Suprapubic skin (tissue), 4 donors: ENCODE measurements around the gene SYTL4. TPM values are rescaled to one million over a fixed set of nuclear protein-coding genes. Genes with fewer than 3 reads are reported as not detected.

Experiments
- DNase-seq, 2 donors: peaks; one replicate each; pipeline ENCODE4 v3.0.0-alpha.2; 2019; ENCODE audit warnings: low spot score in 2 of 2
- H3K27ac ChIP-seq: fragments of 200-600 bp; sonication (generic); one replicate; pipeline ENCODE4 v1.5.1; 2019
- H3K27me3 ChIP-seq: fragments of 200-600 bp; sonication (generic); one replicate; pipeline ENCODE4 v1.5.1; 2019
- H3K36me3 ChIP-seq: fragments of 200-600 bp; sonication (generic); one replicate; pipeline ENCODE4 v1.5.1; 2019
- H3K4me1 ChIP-seq: fragments of 200-600 bp; sonication (generic); one replicate; pipeline ENCODE4 v1.5.1; 2019
- H3K4me3 ChIP-seq: fragments of 200-600 bp; sonication (generic); one replicate; pipeline ENCODE4 v1.5.1; 2019; ENCODE audit warnings: mild to moderate bottlenecking
- H3K9me3 ChIP-seq: fragments of 200-600 bp; sonication (generic); one replicate; pipeline ENCODE4 v1.5.1; 2019
- EP300 ChIP-seq: sonication (generic); formaldehyde crosslinking; IDR thresholded peaks from one replicate; pipeline ENCODE4 v1.6.1; 2017; ENCODE audit warnings: antibody characterized with exemption
- POLR2A ChIP-seq, 2 donors: fragments of 450-650 bp; IDR thresholded peaks; one replicate each; pipeline ENCODE4 v1.6.1; 2017; ENCODE audit warnings: antibody characterized with exemption in 2 of 2, mild to moderate bottlenecking in 2 of 2, moderate library complexity in 2 of 2
- POLR2AphosphoS5 ChIP-seq, 3 donors: sonication (generic); formaldehyde crosslinking; IDR thresholded peaks; one replicate each; pipeline ENCODE4 v1.6.1; 2017; ENCODE audit warnings: antibody characterized with exemption in 3 of 3
- WGBS: methylation state at CpG from one replicate; pipeline ENCODE4 v1.1.5; 2018; 5-methylcytosine and 5-hydroxymethylcytosine counted together
- total RNA-seq, 4 donors: library from RNA; depleted of rRNA; stranded (reverse); fragments of >200 nt; gene quantifications; one replicate each; pipeline ENCODE4 v1.1.0, GENCODE V29; 2016
- TF ChIP-seq, protein P1 (sequence below), 2 donors: fragments of 200-600 bp in 1 of 2; fragments of 450-650 bp in 1 of 2; sonication (generic) in 1 of 2; IDR thresholded peaks; one replicate each; pipeline ENCODE4 v1.5.1; 2016 to 2019; ENCODE audit warnings: antibody characterized with exemption in 2 of 2, mild to moderate bottlenecking in 1 of 2, moderate library complexity in 1 of 2

SYTL4 gene
- total RNA-seq, 4 donors from 2014 or later, result 0.57 to 6.4 (median 3.0) TPM

- Histone ChIP-seq H3K9me3 (no peaks in the 10 kb centered on the region), H3K4me1 (no peaks in the 10 kb centered on the region), H3K27me3 (no peaks in the 10 kb centered on the region), H3K27ac (no peak overlapping the region), H3K4me3 (no peak overlapping the region), H3K36me3 (no peaks in the 10 kb centered on the region)
- no peak for DNase-seq
- TF ChIP-seq POLR2A (IDR thresholded peaks at IDR 0.05), result no peak
- TF ChIP-seq, protein P1, sequence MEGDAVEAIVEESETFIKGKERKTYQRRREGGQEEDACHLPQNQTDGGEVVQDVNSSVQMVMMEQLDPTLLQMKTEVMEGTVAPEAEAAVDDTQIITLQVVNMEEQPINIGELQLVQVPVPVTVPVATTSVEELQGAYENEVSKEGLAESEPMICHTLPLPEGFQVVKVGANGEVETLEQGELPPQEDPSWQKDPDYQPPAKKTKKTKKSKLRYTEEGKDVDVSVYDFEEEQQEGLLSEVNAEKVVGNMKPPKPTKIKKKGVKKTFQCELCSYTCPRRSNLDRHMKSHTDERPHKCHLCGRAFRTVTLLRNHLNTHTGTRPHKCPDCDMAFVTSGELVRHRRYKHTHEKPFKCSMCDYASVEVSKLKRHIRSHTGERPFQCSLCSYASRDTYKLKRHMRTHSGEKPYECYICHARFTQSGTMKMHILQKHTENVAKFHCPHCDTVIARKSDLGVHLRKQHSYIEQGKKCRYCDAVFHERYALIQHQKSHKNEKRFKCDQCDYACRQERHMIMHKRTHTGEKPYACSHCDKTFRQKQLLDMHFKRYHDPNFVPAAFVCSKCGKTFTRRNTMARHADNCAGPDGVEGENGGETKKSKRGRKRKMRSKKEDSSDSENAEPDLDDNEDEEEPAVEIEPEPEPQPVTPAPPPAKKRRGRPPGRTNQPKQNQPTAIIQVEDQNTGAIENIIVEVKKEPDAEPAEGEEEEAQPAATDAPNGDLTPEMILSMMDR (IDR thresholded peaks at IDR 0.05), result no peak
- 64% methylated on average over 2 of the region's 2 CpGs for WGBS
Measured at GRCh38 chrX:100695302-100695701, 36.6 kb downstream of the SYTL4 start.

DNA sequence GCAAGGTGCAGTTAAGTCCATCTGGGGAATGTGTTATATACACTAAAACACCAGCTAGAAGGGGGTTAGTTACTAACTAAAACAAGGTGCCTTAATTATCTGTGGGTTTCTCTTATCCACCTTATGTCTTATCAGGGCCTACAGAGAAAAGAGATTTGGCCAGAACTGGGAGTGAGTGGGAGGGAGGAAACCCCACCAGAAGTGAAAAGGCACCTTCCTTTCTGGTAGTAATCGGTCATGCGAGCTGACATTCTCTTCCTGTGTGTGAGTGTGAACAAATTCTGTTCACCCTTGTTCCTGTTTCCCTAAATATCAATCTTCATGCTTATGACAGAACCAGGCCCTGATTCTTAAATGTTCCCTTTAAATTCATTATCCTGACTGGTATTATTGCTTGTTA, 44.4 kb downstream of the SYTL4 start:
- H3K27me3 ChIP-seq, result no peaks in the 10 kb centered on the region
- no peak for DNase-seq
- H3K9me3 ChIP-seq, result no peaks in the 10 kb centered on the region
- TF ChIP-seq EP300 (no peak), POLR2A (IDR thresholded peaks at IDR 0.05) (no peak), POLR2AphosphoS5 (IDR thresholded peaks at IDR 0.05) (no peak)
- TF ChIP-seq, protein P1 (IDR thresholded peaks at IDR 0.05), result no peak
- H3K4me1 ChIP-seq, result no peaks in the 10 kb centered on the region
- H3K4me3 ChIP-seq, result no peak overlapping the region
- no peak overlapping the region for H3K27ac ChIP-seq
- H3K36me3 ChIP-seq, result no peaks in the 10 kb centered on the region
- 73% methylated on average over 2 of the region's 2 CpGs for WGBS

- no peak for TF ChIP-seq POLR2AphosphoS5 (IDR thresholded peaks at IDR 0.05)
- no peak for TF ChIP-seq EP300
- TF ChIP-seq, protein P1 (IDR thresholded peaks at IDR 0.05), result no peak
- no peak for TF ChIP-seq POLR2A (IDR thresholded peaks at IDR 0.05)
- no peak for DNase-seq
- H3K27me3 ChIP-seq, result no peaks in the 10 kb centered on the region
- WGBS, result 75% methylated on average over 2 of the region's 6 CpGs
- no peaks in the 10 kb centered on the region for H3K9me3 ChIP-seq
- no peaks in the 10 kb centered on the region for H3K36me3 ChIP-seq
- H3K4me1 ChIP-seq, result no peaks in the 10 kb centered on the region
- no peak overlapping the region for H3K4me3 ChIP-seq
- no peak overlapping the region for H3K27ac ChIP-seq
Measured at GRCh38 chrX:100687128-100687527, 44.8 kb downstream of the SYTL4 start.

GRCh38 chrX:100685997-100686305, 46.0 kb downstream of the SYTL4 start:
- Histone ChIP-seq H3K9me3 (no peaks in the 10 kb centered on the region), H3K4me1 (no peaks in the 10 kb centered on the region), H3K4me3 (no peak overlapping the region), H3K27me3 (no peaks in the 10 kb centered on the region), H3K36me3 (no peaks in the 10 kb centered on the region), H3K27ac (no peak overlapping the region)
- 7% methylated on average over 1 of the region's 1 CpG for WGBS
- no peak for TF ChIP-seq POLR2A (IDR thresholded peaks at IDR 0.05)
- TF ChIP-seq, protein P1 (IDR thresholded peaks at IDR 0.05), result no peak
- no peak for TF ChIP-seq EP300
- TF ChIP-seq POLR2AphosphoS5 (IDR thresholded peaks at IDR 0.05), result no peak
- DNase-seq, result no peak

DNA sequence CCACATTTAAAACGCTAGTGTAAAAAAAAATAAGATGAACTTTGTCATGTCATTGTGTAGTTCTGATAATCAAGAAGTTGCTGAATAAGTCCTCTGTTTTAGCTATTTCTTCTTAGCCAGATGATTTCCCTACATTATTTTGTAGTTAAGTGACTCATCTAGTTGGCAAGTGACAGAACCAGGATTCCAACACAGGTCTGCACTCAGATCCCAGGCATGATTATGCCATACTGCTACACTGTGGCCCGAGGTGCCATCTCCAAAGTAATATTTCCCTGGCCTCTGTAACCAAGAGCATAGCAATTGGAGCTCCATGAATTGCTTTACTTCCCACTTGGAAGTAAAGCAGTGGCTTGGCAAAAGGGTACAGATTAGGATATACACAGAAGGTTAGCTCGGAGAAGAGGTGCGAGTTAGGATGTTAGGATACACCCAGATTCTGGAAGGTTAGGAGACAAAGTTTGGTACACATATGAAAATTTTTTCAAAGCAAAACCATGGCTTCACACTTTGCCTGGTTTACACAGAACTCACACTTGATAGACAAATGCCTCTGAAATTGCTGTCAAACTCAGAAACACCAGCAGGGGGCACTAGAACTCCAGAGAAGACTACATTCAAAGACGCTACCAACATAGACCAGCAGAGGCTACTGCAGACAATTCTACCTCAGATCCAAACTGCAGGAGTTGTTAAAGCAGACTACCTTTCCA, 46.5 kb downstream of the SYTL4 start:
- Histone ChIP-seq H3K4me3 (no peak overlapping the region), H3K4me1 (no peaks in the 10 kb centered on the region), H3K27me3 (no peaks in the 10 kb centered on the region), H3K9me3 (no peaks in the 10 kb centered on the region), H3K36me3 (no peaks in the 10 kb centered on the region), H3K27ac (no peak overlapping the region)
- WGBS, result 21% methylated on average over 5 of the region's 5 CpGs
- TF ChIP-seq, protein P1 (IDR thresholded peaks at IDR 0.05), result peak; percentile 63 to 84
- TF ChIP-seq EP300 (no peak), POLR2A (IDR thresholded peaks at IDR 0.05) (no peak), POLR2AphosphoS5 (IDR thresholded peaks at IDR 0.05) (no peak)
- peak in 1 of 2 donors; percentile 78 for DNase-seq
